Measurements from ENCODE around the gene TEX19.
"Not testable (repeated sequence)": the region's sequence is repeated elsewhere in the genome, so short reads cannot be mapped to it uniquely, and the experiment has no call there.

Gene TEX19

GRCh38 chr17:82377924-82378740 lies 19.1 kb downstream of the TEX19 start:
- no peak for TF ChIP-seq CTCF (IDR thresholded peaks at IDR 0.05; ENCODE audit: insufficient read depth, low read depth, low read length, missing control alignments)
- DNase-seq (ENCODE audit: low read depth): no peak
- no peak overlapping the region for H3K4me3 ChIP-seq (ENCODE audit: low read length)

DNA sequence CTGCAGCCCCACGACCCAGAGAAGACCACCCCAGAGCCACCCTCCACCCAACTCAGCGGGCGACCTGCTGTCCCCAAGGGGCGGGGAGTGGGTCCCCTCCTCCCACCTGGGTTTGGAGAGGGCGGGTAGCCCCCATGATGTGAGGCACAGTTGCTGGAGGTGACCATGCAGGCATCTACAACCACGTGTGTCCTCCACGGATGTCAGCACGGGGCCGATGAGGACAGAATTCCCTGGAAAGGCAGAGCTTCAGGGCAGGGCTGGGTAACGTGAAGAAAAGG lies 19.6 kb downstream of the TEX19 start:
- no peak for DNase-seq (ENCODE audit: low read depth)
- H3K4me3 ChIP-seq (ENCODE audit: low read length): no peak overlapping the region
- TF ChIP-seq CTCF (IDR thresholded peaks at IDR 0.05; ENCODE audit: insufficient read depth, low read depth, low read length, missing control alignments): no peak

DNA sequence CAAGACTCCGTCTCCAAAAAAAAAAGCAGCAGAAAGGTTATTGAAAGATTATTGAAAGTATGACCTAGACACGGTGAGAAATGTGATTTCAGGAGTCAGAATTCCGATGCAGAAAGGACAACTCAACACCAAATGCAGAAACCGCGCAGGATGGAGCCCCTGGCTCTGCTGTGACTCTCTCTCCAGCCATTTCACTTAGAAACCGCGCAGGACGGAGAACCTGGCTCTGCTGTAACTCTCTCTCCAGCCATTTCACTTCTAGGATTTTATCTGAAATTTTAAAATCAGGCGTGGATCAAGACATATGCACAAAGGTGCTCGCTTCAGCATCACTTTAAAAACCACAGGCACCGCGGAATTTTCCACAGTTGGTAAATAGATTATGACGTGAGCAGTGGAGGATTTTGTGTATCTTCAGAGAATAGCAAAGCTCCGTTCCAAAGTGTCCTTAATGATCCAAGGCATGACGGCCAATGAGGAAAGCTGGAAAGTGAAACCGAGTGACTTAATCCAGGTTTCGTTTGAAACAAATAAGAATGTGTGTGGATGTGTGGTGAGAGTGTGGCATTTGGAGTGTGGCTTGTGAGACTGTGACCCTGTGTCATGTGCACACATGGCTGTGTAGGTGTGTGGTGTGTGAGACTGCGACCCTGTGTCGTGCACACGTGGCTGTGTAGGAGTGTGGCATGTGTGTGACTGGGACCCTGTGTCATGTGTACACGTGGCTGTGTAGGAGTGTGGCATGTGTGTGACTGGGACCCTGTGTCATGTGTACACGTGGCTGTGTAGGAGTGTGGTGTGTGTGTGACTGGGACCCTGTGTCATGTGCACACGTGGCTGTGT lies 22.0 kb downstream of the TEX19 start:
- no peak for TF ChIP-seq CTCF (IDR thresholded peaks at IDR 0.05; ENCODE audit: insufficient read depth, low read depth, low read length, missing control alignments)
- H3K4me3 ChIP-seq (ENCODE audit: low read length): no peak overlapping the region
- no peak for DNase-seq (ENCODE audit: low read depth)

GRCh38 chr17:82381703-82382009 lies 22.6 kb downstream of the TEX19 start:
- not testable (repeated sequence) for DNase-seq (ENCODE audit: low read depth); H3K4me3 ChIP-seq (ENCODE audit: low read length)

- not testable (repeated sequence) for DNase-seq (ENCODE audit: low read depth); H3K4me3 ChIP-seq (ENCODE audit: low read length)
Measured at GRCh38 chr17:82382220-82382932, 23.3 kb downstream of the TEX19 start.

GRCh38 chr17:82382933-82383255 lies 23.8 kb downstream of the TEX19 start:
- no peak overlapping the region for H3K4me3 ChIP-seq (ENCODE audit: low read length)
- TF ChIP-seq CTCF (IDR thresholded peaks at IDR 0.05; ENCODE audit: insufficient read depth, low read depth, low read length, missing control alignments): no peak
- no peak for DNase-seq (ENCODE audit: low read depth)

- no peak overlapping the region for H3K4me3 ChIP-seq (ENCODE audit: low read length)
- DNase-seq (ENCODE audit: low read depth): no peak
- no peak for TF ChIP-seq CTCF (IDR thresholded peaks at IDR 0.05; ENCODE audit: insufficient read depth, low read depth, low read length, missing control alignments)
Measured at GRCh38 chr17:82383411-82383810, 24.4 kb downstream of the TEX19 start.
